Neural crest cell (in vitro differentiated cells): Measurements from ENCODE around the gene CNNM1. TPM values are rescaled to one million over a fixed set of nuclear protein-coding genes. Genes with fewer than 3 reads are reported as not detected.

Source experiments
- DNase-seq: peaks from one replicate; pipeline ENCODE4 v3.0.0; 2021; ENCODE audit warnings: low read depth, mixed read lengths, low spot score
- H3K27ac Mint-ChIP-seq: one replicate; pipeline ENCODE4 v1.8.0; 2021; ENCODE audit warnings: mild to moderate bottlenecking, mixed read lengths; ENCODE audit not compliant: unreplicated experiment
- H3K27me3 Mint-ChIP-seq: 2 replicates; pipeline ENCODE4 v1.8.0; 2021; ENCODE audit warnings: low read depth, mild to moderate bottlenecking, mixed read lengths
- H3K36me3 Mint-ChIP-seq: 2 replicates; pipeline ENCODE4 v1.8.0; 2021; ENCODE audit warnings: low read depth, mild to moderate bottlenecking, mixed read lengths
- H3K4me1 Mint-ChIP-seq: 2 replicates; pipeline ENCODE4 v1.8.0; 2021; ENCODE audit warnings: mixed read lengths
- H3K4me3 Mint-ChIP-seq: one replicate; pipeline ENCODE4 v1.8.0; 2021; ENCODE audit warnings: mild to moderate bottlenecking, mixed read lengths
- H3K9me3 Mint-ChIP-seq: 2 replicates; pipeline ENCODE4 v1.8.0; 2021; ENCODE audit warnings: mixed read lengths
- total RNA-seq: library from RNA; stranded (reverse); gene quantifications from 2 replicates; pipeline ENCODE4 v1.2.1, GENCODE V29; 2021
- TF ChIP-seq, protein P1 (sequence below): fragments of 200-600 bp; sonication (generic); conservative IDR thresholded peaks from 2 replicates; pipeline ENCODE4 v1.5.0; 2021; ENCODE audit warnings: antibody characterized with exemption, mild to moderate bottlenecking

The CNNM1 gene
- total RNA-seq, 1 donor from 2014 or later: 2.0 TPM

- Mint-ChIP-seq H3K4me1 (peaks cover 31% of the 10 kb centered on the region), H3K9me3 (no peaks in the 10 kb centered on the region), H3K4me3 (peak overlapping the region; percentile 96), H3K27ac (peak overlapping the region; percentile 44), H3K36me3 (peaks cover 3% of the 10 kb centered on the region), H3K27me3 (no peaks in the 10 kb centered on the region)
- TF ChIP-seq, protein P1, sequence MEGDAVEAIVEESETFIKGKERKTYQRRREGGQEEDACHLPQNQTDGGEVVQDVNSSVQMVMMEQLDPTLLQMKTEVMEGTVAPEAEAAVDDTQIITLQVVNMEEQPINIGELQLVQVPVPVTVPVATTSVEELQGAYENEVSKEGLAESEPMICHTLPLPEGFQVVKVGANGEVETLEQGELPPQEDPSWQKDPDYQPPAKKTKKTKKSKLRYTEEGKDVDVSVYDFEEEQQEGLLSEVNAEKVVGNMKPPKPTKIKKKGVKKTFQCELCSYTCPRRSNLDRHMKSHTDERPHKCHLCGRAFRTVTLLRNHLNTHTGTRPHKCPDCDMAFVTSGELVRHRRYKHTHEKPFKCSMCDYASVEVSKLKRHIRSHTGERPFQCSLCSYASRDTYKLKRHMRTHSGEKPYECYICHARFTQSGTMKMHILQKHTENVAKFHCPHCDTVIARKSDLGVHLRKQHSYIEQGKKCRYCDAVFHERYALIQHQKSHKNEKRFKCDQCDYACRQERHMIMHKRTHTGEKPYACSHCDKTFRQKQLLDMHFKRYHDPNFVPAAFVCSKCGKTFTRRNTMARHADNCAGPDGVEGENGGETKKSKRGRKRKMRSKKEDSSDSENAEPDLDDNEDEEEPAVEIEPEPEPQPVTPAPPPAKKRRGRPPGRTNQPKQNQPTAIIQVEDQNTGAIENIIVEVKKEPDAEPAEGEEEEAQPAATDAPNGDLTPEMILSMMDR: no peak
- DNase-seq: no peak
These were observed 100.5 kb downstream of the CNNM1 start for GRCh38 chr10:99429517-99430095.

DNA sequence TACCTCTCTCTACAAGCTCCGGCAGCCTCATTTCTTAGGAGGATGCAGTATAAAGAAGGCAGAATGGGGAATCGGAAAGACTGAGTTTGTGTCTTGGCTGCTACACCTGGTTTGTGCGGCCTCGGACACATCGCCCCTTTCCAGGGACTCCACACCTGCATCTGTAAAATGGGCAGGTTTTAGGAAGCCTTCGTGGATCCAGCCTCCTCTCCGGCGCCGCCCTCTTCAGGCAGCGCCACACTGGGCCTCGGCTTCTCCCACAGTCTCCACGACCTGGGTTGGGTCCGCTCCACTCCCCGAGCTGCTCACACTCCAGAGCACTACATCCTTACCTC lies 100.9 kb downstream of the CNNM1 start:
- TF ChIP-seq, protein P1: no peak
- no peak for DNase-seq
- Mint-ChIP-seq H3K4me3 (peak overlapping the region; percentile 96), H3K9me3 (no peaks in the 10 kb centered on the region), H3K4me1 (peaks cover 32% of the 10 kb centered on the region), H3K27me3 (no peaks in the 10 kb centered on the region), H3K36me3 (peaks cover 3% of the 10 kb centered on the region), H3K27ac (peak overlapping the region; percentile 91)

DNA sequence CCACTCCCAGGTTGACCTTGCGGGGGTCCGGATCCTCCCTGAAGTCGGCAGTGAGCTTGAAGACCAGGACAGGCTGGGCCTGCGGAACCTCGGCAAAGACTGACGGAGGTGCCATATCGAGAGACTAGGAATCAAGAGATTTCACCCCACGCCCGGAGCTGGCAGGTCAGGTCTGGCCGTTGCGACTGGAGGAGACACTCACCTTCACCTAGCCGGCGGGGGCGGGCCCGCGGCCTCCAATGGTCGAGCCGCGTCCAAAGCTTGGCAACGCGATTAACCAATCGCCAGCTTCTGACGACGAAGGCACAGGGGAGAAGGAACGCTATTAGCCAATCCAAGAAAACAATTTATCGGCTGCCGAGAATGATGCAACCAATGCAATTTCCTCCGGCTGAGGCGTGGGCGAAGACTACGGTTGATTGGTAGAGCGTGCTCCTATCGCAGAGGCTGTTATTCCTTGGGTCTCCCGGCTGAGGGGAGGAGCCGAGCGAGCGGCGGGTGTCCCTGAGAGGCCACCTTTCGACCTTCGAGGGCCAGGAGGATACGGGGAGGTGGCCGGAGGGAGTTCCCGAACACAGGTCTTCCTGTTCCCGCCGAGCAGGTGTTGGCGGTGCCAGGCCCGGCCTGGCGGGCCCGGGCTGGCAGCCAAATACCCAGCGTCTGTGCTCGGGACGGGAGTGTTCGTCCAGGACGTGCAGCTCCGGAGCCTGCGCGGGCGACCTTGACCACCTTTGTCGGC lies 101.5 kb downstream of the CNNM1 start, which contains the start of gene GOT1:
Gene GOT1, minus strand, starts transcription at position 174 of the 739 bp plus-strand sequence. Its CDS starts 59 bp downstream, at position 115.
- no peaks in the 10 kb centered on the region for H3K9me3 Mint-ChIP-seq
- TF ChIP-seq, protein P1: no peak
- peak within 1 kb of the TSS; percentile 96 for H3K4me3 Mint-ChIP-seq
- H3K27me3 Mint-ChIP-seq: no peaks in the 10 kb centered on the region
- peaks cover 32% of the 10 kb centered on the region for H3K4me1 Mint-ChIP-seq
- peaks cover 3% of the 10 kb centered on the region for H3K36me3 Mint-ChIP-seq
- DNase-seq: peak; percentile 77
- peak within 1 kb of the TSS; percentile 96 for H3K27ac Mint-ChIP-seq

GRCh38 chr10:99431190-99431760 lies 102.1 kb downstream of the CNNM1 start:
- H3K4me1 Mint-ChIP-seq: peaks cover 35% of the 10 kb centered on the region
- no peaks in the 10 kb centered on the region for H3K9me3 Mint-ChIP-seq
- TF ChIP-seq, protein P1: no peak
- DNase-seq: no peak
- H3K4me3 Mint-ChIP-seq: peak overlapping the region; percentile 96
- H3K27me3 Mint-ChIP-seq: no peaks in the 10 kb centered on the region
- peak overlapping the region; percentile 96 for H3K27ac Mint-ChIP-seq
- peaks cover 3% of the 10 kb centered on the region for H3K36me3 Mint-ChIP-seq

DNA sequence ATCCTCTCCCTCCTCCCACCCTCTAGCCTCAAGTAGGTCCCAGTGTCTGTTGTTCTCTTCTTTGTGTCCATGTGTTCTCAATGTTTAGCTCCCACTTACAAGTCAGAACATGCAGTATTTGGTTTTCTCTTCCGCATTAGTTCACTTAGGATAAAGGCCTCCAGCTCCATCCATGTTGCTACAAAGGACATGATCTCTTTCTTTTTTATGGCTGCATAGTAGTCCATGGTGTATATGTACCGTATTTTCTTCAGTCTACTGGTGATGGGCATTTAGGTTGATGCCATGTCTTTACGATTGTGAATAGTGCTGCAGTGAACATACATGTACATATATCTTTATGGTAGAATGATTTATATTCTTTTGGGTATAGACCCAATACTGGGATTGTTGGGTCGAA lies 102.9 kb downstream of the CNNM1 start:
- Mint-ChIP-seq H3K4me3 (peak overlapping the region; percentile 96), H3K36me3 (peaks cover 3% of the 10 kb centered on the region), H3K27me3 (no peaks in the 10 kb centered on the region), H3K27ac (no peak overlapping the region), H3K4me1 (peaks cover 35% of the 10 kb centered on the region), H3K9me3 (no peaks in the 10 kb centered on the region)
- TF ChIP-seq, protein P1: no peak
- DNase-seq: no peak
